Common myeloid progenitor, CD34-positive (primary cell): Measurements from ENCODE around the gene KCNV2.

Source experiments
- CTCF ChIA-PET: fragments of 350-600 bp; sonication (Branson Sonifier 250); formaldehyde crosslinking; loops from one replicate; lab custom pipeline; 2021; ENCODE audit warnings: antibody characterized with exemption; lab: Charles Lee
- POLR2A ChIA-PET: fragments of 350-600 bp; sonication (Branson Sonifier 250); formaldehyde crosslinking; loops from one replicate; lab custom pipeline; 2021; ENCODE audit warnings: antibody characterized with exemption; lab: Charles Lee
- DNase-seq, 3 donors: peaks; one replicate each; pipeline versions ENCODE4 v3.0.0 to v3.0.0-alpha.2; 2013
- H3K27ac ChIP-seq, 2 experiments: 1 replicate in 1 of 2; 2 replicates in 1 of 2; pipeline ENCODE4 v1.7.0; 2013; ENCODE audit warnings: inconsistent platforms in 2 of 2, low read length in 2 of 2, mild to moderate bottlenecking in 2 of 2, low read depth in 1 of 2, moderate library complexity in 1 of 2; ENCODE audit not compliant: severe bottlenecking in 2 of 2, insufficient read depth in 1 of 2, poor library complexity in 1 of 2
- H3K27me3 ChIP-seq, 5 experiments: replicated peaks in 2 of 5; 1 replicate in 3 of 5; 2 replicates in 2 of 5; pipeline versions ENCODE4 v1.6.1 to v1.7.0; 2013; ENCODE audit warnings: low read length in 4 of 5, mild to moderate bottlenecking in 2 of 5, moderate library complexity in 2 of 5, inconsistent platforms in 1 of 5; ENCODE audit not compliant: insufficient read depth in 5 of 5, control insufficient read depth in 4 of 5
- H3K36me3 ChIP-seq, 4 experiments: 1 replicate in 2 of 4; 2 replicates in 2 of 4; pipeline versions ENCODE4 v1.6.1 to v1.7.0; 2013; ENCODE audit warnings: low read length in 3 of 4, control low read depth in 1 of 4, mild to moderate bottlenecking in 1 of 4; ENCODE audit not compliant: control insufficient read depth in 4 of 4, insufficient read depth in 4 of 4
- H3K4me1 ChIP-seq, 4 experiments: 1 replicate in 3 of 4; 2 replicates in 1 of 4; pipeline versions ENCODE4 v1.6.1 to v1.7.1; 2013; ENCODE audit warnings: low read length in 3 of 4, mild to moderate bottlenecking in 3 of 4, control low read depth in 1 of 4, inconsistent platforms in 1 of 4, moderate library complexity in 1 of 4; ENCODE audit not compliant: control insufficient read depth in 4 of 4, insufficient read depth in 4 of 4; ENCODE audit errors: control extremely low read depth in 1 of 4
- H3K4me3 ChIP-seq, 7 experiments: 1 replicate in 4 of 7; 2 replicates in 3 of 7; pipeline versions ENCODE4 v1.5.1 to v1.7.0; 2013; ENCODE audit warnings: mild to moderate bottlenecking in 7 of 7, low read length in 6 of 7, moderate library complexity in 6 of 7, inconsistent platforms in 2 of 7, low read depth in 2 of 7, control low read depth in 1 of 7; ENCODE audit not compliant: insufficient read depth in 4 of 7, control insufficient read depth in 1 of 7; ENCODE audit errors: extremely low read depth in 1 of 7
- H3K9me3 ChIP-seq, 5 experiments: 1 replicate in 4 of 5; 2 replicates in 1 of 5; pipeline versions ENCODE4 v1.6.1 to v1.7.1; 2013; ENCODE audit warnings: low read length in 4 of 5, mild to moderate bottlenecking in 2 of 5, inconsistent platforms in 1 of 5, low read depth in 1 of 5, moderate library complexity in 1 of 5; ENCODE audit not compliant: control insufficient read depth in 4 of 5, insufficient read depth in 2 of 5; ENCODE audit errors: control extremely low read depth in 1 of 5
- WGBS: methylation state at CpG from one replicate; pipeline ENCODE4 v1.1.5; 2013; ENCODE audit not compliant: insufficient coverage; 5-methylcytosine and 5-hydroxymethylcytosine counted together

Gene KCNV2

GRCh38 chr9:2681981-2682380 lies 35.3 kb upstream of the KCNV2 start:
- Histone ChIP-seq H3K36me3 (no peaks in the 10 kb centered on the region), H3K4me1 (no peaks in the 10 kb centered on the region), H3K4me3 (no peak overlapping the region), H3K9me3 (no peaks in the 10 kb centered on the region), H3K27ac (no peak overlapping the region), H3K27me3 (no peaks in the 10 kb centered on the region)
- CTCF ChIA-PET = no interaction called here
- POLR2A ChIA-PET = no interaction called here
- no CpG with 5 or more reads among the region's 1 CpG for WGBS
- no peak for DNase-seq

GRCh38 chr9:2686911-2687310 lies 30.4 kb upstream of the KCNV2 start:
- CTCF ChIA-PET = interaction anchor here (1.3 kb wide), 1 partner anchor 12 kb away, joined by 4 read pairs; no protein-coding TSS in a partner anchor
- WGBS = 100% methylated on average over 1 of the region's 4 CpGs
- POLR2A ChIA-PET = no interaction called here

GRCh38 chr9:2688636-2689035 lies 28.7 kb upstream of the KCNV2 start:
- DNase-seq = no peak
- Histone ChIP-seq H3K4me3 (no peak overlapping the region), H3K27ac (no peak overlapping the region), H3K36me3 (no peaks in the 10 kb centered on the region), H3K27me3 (no peaks in the 10 kb centered on the region), H3K4me1 (no peaks in the 10 kb centered on the region), H3K9me3 (no peaks in the 10 kb centered on the region)
- POLR2A ChIA-PET = no interaction called here
- CTCF ChIA-PET = no interaction called here
- no CpG with 5 or more reads among the region's 3 CpGs for WGBS

More at GRCh38 chr9:2686911-2687310, 30.4 kb upstream of the KCNV2 start:
- DNase-seq = no peak
- Histone ChIP-seq H3K9me3 (no peaks in the 10 kb centered on the region), H3K27me3 (no peaks in the 10 kb centered on the region), H3K4me3 (no peak overlapping the region), H3K27ac (no peak overlapping the region), H3K36me3 (no peaks in the 10 kb centered on the region), H3K4me1 (no peaks in the 10 kb centered on the region)

- H3K4me3 ChIP-seq = no peak overlapping the region
- WGBS = no CpG with 5 or more reads among the region's 1 CpG
- no peaks in the 10 kb centered on the region for H3K36me3 ChIP-seq
- H3K27ac ChIP-seq = no peak overlapping the region
- H3K4me1 ChIP-seq = no peaks in the 10 kb centered on the region
- no peaks in the 10 kb centered on the region for H3K9me3 ChIP-seq
- no peak for DNase-seq
- no peaks in the 10 kb centered on the region for H3K27me3 ChIP-seq
- CTCF ChIA-PET = no interaction called here
- POLR2A ChIA-PET = no interaction called here
Measured at GRCh38 chr9:2691212-2691611, 26.1 kb upstream of the KCNV2 start.

- Histone ChIP-seq H3K9me3 (no peaks in the 10 kb centered on the region), H3K4me1 (no peaks in the 10 kb centered on the region), H3K36me3 (no peaks in the 10 kb centered on the region), H3K27me3 (no peaks in the 10 kb centered on the region), H3K4me3 (no peak overlapping the region), H3K27ac (no peak overlapping the region)
- 100% methylated on average over 1 of the region's 2 CpGs for WGBS
- CTCF ChIA-PET = no interaction called here
- POLR2A ChIA-PET = no interaction called here
- DNase-seq = no peak
Measured at GRCh38 chr9:2691626-2692025, 25.7 kb upstream of the KCNV2 start.

- no peaks in the 10 kb centered on the region for H3K27me3 ChIP-seq
- H3K4me3 ChIP-seq = no peak overlapping the region
- WGBS = 100% methylated on average over 1 of the region's 3 CpGs
- H3K36me3 ChIP-seq = no peaks in the 10 kb centered on the region
- no peak overlapping the region for H3K27ac ChIP-seq
- H3K4me1 ChIP-seq = no peaks in the 10 kb centered on the region
- no peaks in the 10 kb centered on the region for H3K9me3 ChIP-seq
- ChIA-PET POLR2A (interaction anchor here (0.6 kb wide), 2 partner anchors 21 to 209 kb away, joined by 4 to 6 read pairs; no protein-coding TSS in a partner anchor), CTCF (interaction anchor here (0.9 kb wide), 1 partner anchor 35 kb away, joined by 3 read pairs; no protein-coding TSS in a partner anchor)
- no peak for DNase-seq
Measured at GRCh38 chr9:2693056-2693455, 24.3 kb upstream of the KCNV2 start.

- H3K9me3 ChIP-seq = no peaks in the 10 kb centered on the region
- no peak for DNase-seq
- CTCF ChIA-PET = no interaction called here
- H3K36me3 ChIP-seq = no peaks in the 10 kb centered on the region
- H3K4me1 ChIP-seq = no peaks in the 10 kb centered on the region
- no peak overlapping the region for H3K27ac ChIP-seq
- H3K27me3 ChIP-seq = no peaks in the 10 kb centered on the region
- POLR2A ChIA-PET = no interaction called here
- 89% methylated on average over 2 of the region's 3 CpGs for WGBS
- no peak overlapping the region for H3K4me3 ChIP-seq
Measured at GRCh38 chr9:2697492-2697891, 19.8 kb upstream of the KCNV2 start.
